Measurements from ENCODE around the gene ATXN2.
"Not testable (repeated sequence)": the region's sequence is repeated elsewhere in the genome, so short reads cannot be mapped to it uniquely, and the experiment has no call there.

ATXN2 gene

DNA sequence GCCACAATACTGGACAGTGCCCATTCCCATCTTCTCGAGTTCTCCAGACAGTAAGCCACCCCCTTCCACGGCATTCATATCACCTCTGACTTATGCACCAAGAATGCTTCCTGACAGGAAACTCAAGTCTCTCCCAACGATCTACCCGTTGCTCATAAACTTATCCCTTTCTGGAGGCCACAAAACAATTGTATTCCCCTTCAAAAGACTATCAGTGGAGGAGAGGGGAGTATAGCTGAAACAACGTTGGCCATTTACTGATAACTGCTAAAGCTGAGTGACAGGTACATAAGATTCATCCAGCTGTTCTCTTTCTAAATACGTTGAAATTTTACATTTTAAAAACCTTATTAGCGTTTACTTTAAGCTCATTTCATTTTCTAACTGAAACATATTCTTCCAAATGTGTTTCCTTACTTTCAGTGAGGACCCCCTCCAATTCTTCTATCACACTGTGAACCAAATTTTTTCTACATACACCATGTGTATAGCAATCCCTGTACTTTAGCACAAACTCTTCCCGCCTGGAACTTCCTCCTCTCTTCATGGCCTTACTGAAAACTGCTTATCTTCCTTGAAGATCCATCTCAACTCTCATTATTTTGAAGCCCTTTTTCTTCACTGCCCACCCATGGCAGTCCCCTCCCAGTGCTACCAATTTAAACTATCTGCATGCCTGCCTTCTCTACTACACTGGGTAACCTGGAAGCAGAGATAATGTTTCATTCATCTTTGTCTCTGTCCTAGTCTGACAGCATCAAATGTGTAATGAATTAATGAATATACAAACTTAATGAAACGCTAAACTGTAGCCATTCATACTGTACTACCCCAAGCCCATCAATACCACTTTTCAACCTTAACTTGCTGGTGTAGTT, 28.8 kb downstream of the ATXN2 start:
- no peak overlapping the region for H3K4me3 ChIP-seq (replicated peaks; ENCODE audit: low read depth, low read length)
- TF ChIP-seq, protein P1, sequence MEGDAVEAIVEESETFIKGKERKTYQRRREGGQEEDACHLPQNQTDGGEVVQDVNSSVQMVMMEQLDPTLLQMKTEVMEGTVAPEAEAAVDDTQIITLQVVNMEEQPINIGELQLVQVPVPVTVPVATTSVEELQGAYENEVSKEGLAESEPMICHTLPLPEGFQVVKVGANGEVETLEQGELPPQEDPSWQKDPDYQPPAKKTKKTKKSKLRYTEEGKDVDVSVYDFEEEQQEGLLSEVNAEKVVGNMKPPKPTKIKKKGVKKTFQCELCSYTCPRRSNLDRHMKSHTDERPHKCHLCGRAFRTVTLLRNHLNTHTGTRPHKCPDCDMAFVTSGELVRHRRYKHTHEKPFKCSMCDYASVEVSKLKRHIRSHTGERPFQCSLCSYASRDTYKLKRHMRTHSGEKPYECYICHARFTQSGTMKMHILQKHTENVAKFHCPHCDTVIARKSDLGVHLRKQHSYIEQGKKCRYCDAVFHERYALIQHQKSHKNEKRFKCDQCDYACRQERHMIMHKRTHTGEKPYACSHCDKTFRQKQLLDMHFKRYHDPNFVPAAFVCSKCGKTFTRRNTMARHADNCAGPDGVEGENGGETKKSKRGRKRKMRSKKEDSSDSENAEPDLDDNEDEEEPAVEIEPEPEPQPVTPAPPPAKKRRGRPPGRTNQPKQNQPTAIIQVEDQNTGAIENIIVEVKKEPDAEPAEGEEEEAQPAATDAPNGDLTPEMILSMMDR (IDR thresholded peaks at IDR 0.05; ENCODE audit: low read depth, low read length, missing control alignments) = no peak
- peak; percentile 58 for DNase-seq (ENCODE audit: extremely low read depth, low read depth)

DNA sequence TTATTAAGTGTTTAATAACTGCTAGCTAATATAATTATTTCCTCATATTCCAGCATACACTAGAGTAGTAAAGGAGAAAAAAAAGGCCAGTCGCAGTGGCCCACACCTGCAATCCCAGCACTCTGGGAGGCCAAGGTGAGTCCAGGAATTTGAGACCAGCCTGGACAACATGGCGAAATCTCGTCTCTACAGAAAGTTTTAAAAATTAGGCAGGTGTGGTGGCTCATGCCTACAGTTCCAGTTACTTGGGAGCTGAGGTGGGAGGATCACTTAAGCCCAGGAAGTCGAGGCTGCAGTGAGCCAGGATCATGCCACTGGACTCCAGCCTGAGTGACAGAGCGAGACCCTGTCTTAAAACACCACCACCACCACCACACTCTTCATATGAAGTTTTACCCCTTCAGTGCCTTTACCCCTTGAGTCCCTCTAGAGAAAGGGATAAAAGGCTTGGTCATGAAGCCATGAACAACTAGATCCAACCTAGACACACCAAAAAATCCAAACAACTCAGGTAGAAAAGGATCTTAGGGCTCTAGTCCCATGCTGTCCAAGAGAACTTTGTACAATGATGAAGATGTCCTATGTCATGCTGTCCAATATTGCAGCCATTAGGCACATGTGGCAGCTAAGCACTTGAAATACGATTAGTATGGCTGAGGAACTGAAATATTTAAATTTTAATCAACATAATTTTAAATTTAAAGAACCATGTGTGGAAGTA, 29.6 kb downstream of the ATXN2 start:
- no peak for DNase-seq (ENCODE audit: extremely low read depth, low read depth)
- no peak overlapping the region for H3K4me3 ChIP-seq (replicated peaks; ENCODE audit: low read depth, low read length)
- TF ChIP-seq, protein P1 (IDR thresholded peaks at IDR 0.05; ENCODE audit: low read depth, low read length, missing control alignments) = no peak

DNA sequence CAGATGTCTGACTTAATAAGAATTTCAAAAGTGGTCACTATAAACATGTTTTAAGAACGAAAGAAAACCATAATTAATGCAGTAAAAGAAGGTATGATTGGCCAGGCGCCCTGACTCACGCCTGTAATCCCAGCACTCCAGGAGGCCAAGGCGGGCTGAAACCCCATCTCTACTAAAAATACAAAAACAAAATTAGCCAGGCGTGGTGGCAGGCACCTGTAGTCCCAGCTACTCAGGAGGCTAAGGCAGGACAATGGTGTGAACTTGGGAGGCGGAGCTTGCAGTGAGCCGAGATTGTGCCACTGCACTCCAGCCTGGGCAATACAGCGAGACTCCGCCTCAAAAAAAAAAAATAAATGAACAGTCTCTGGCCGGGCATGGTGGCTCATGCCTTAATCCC, 38.3 kb downstream of the ATXN2 start:
- H3K4me3 ChIP-seq (replicated peaks; ENCODE audit: low read depth, low read length); DNase-seq (ENCODE audit: extremely low read depth, low read depth): not testable (repeated sequence)

DNA sequence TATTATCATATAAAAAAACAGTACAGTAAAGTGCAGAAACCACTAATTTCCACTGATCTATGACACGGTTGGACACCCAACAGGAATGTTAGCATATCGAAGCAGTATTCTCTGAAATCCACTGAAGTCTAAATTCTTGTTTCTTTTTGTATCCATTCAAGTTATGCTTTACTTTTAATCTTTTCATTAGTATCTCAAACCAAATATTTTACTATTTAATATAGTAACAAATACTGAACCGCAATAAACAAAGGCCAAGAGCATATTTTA, 41.1 kb downstream of the ATXN2 start:
- no peak overlapping the region for H3K4me3 ChIP-seq (replicated peaks; ENCODE audit: low read depth, low read length)
- no peak for DNase-seq (ENCODE audit: extremely low read depth, low read depth)
- TF ChIP-seq, protein P1 (IDR thresholded peaks at IDR 0.05; ENCODE audit: low read depth, low read length, missing control alignments) = no peak

DNA sequence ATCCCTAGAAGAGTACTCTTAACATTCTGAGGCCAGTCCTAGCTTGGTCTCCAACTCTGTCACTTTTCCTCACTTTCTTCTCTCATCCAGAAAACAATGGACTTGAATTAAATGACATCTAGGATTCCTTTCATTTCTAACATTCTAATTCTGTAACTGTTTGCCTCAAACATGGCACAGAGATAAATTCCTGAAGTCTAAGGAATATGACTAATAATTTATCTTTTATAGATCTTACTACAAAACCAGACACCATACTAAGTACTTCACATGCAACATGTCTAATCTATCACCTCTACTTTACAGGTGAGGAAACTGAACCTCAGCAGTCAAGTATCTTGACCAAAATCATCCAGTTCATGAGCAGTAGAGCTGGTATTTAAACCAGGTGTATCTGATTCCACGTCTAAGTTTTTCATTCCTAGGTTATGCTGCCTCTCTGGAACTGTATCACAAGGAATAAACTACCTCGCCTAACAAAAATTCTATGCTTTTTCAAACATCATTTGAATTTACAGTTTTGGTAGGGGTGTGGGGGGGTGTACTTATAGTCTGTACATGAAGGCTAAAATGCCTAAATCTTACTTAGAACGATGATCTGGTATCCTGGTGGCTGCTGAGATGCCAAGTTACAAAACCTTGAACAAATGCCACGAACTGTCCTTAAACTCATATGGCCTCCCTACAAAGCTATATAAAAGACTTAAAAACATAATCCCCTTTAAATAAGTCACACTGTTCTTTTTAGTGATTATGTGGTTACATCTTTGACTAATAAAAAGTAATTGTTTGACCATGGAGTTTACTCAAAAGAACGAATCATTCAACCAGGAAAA, 41.6 kb downstream of the ATXN2 start:
- TF ChIP-seq, protein P1 (IDR thresholded peaks at IDR 0.05; ENCODE audit: low read depth, low read length, missing control alignments) = no peak
- DNase-seq (ENCODE audit: extremely low read depth, low read depth) = no peak
- no peak overlapping the region for H3K4me3 ChIP-seq (replicated peaks; ENCODE audit: low read depth, low read length)

DNA sequence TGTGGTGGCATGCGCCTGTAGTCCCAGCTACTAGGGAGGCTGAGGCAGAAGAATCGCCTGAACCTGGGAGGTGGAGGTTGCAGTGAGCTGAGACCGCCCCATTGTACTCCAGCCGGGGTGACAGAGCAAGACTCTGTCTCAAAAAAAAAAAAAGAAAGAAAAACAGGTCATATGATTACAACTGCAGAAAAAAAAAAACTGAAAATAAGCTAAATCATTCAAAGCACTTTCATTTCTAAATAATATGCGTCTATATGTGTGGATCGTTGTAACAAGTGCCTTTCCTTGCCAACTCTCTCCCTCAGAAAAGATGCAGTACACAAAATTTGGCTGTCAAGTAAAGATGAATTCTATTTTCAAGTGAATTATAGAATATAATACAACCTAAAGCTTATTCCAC, 42.4 kb downstream of the ATXN2 start:
- DNase-seq (ENCODE audit: extremely low read depth, low read depth) = no peak
- TF ChIP-seq, protein P1 (IDR thresholded peaks at IDR 0.05; ENCODE audit: low read depth, low read length, missing control alignments) = no peak
- H3K4me3 ChIP-seq (replicated peaks; ENCODE audit: low read depth, low read length) = no peak overlapping the region

DNA sequence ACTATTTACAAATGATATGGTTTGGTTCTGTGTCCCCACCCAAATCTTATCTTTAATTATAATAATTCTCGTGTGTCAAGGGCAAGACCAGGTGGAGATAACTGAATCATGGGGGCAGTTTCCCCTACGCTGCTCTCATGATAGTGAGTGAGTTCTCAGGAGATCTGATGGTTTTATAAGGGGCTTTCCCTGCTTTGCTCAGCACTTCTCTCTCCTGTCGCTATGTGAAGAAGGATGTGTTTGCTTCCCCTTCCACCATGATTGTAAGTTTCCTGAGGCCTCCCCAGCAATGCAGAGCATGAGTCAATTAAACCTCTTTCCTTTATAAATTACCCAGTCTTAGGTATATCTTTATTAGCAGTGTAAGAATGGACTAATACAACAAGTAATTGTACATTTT, 43.8 kb downstream of the ATXN2 start:
- DNase-seq (ENCODE audit: extremely low read depth, low read depth); H3K4me3 ChIP-seq (replicated peaks; ENCODE audit: low read depth, low read length): not testable (repeated sequence)
